Stomach smooth muscle (tissue), 2 donors: ENCODE measurements around the gene TRIM25.

Experiments used
- H3K27ac ChIP-seq: one replicate; pipeline ENCODE4 v1.7.0; 2013; ENCODE audit warnings: mild to moderate bottlenecking, low read length, inconsistent platforms
- H3K27me3 ChIP-seq, 2 donors: one replicate each; pipeline ENCODE4 v1.7.0; 2013; ENCODE audit warnings: low read length in 2 of 2; ENCODE audit not compliant: insufficient read depth in 2 of 2, control insufficient read depth in 1 of 2
- H3K36me3 ChIP-seq, 2 donors: one replicate each; pipeline ENCODE4 v1.7.0; 2013; ENCODE audit warnings: low read length in 2 of 2; ENCODE audit not compliant: control insufficient read depth in 2 of 2, insufficient read depth in 2 of 2
- H3K4me1 ChIP-seq: one replicate; pipeline ENCODE4 v1.7.0; 2013; ENCODE audit warnings: low read length; ENCODE audit not compliant: control insufficient read depth, insufficient read depth
- H3K4me3 ChIP-seq, 2 donors: one replicate each; pipeline ENCODE4 v1.7.0; 2013; ENCODE audit warnings: low read length in 2 of 2
- H3K9ac ChIP-seq, 2 donors: one replicate each; pipeline ENCODE4 v1.7.0; 2013; ENCODE audit warnings: low read length in 2 of 2, mild to moderate bottlenecking in 1 of 2
- H3K9me3 ChIP-seq, 2 donors: one replicate each; pipeline ENCODE4 v1.7.0; 2013; ENCODE audit warnings: low read length in 2 of 2; ENCODE audit not compliant: control insufficient read depth in 2 of 2
- donor health status: healthy.
- donor health status: Pancreatic carcinoma.

TRIM25 gene

GRCh38 chr17:56883616-56884015, 30.2 kb downstream of the TRIM25 start:
- Histone ChIP-seq H3K9ac (no peak overlapping the region), H3K4me1 (no peaks in the 10 kb centered on the region), H3K27ac (no peak overlapping the region), H3K9me3 (peaks cover 4 to 8% of the 10 kb centered on the region in 2 donors), H3K27me3 (no peaks in the 10 kb centered on the region), H3K36me3 (peaks cover 5 to 9% of the 10 kb centered on the region in 2 donors), H3K4me3 (no peak overlapping the region)

- H3K27ac ChIP-seq = no peak overlapping the region
- H3K36me3 ChIP-seq = peaks cover 0 to 3% of the 10 kb centered on the region in 2 donors
- H3K4me1 ChIP-seq = no peaks in the 10 kb centered on the region
- H3K9me3 ChIP-seq = no peaks in the 10 kb centered on the region
- no peaks in the 10 kb centered on the region for H3K27me3 ChIP-seq
- no peak overlapping the region for H3K9ac ChIP-seq
- H3K4me3 ChIP-seq = no peak overlapping the region
Observed at GRCh38 chr17:56881685-56882295, 32.1 kb downstream of the TRIM25 start.

- no peak overlapping the region for H3K4me3 ChIP-seq
- H3K9me3 ChIP-seq = no peaks in the 10 kb centered on the region
- no peaks in the 10 kb centered on the region for H3K4me1 ChIP-seq
- H3K27ac ChIP-seq = no peak overlapping the region
- H3K9ac ChIP-seq = no peak overlapping the region
- H3K36me3 ChIP-seq = no peaks in the 10 kb centered on the region
- no peaks in the 10 kb centered on the region for H3K27me3 ChIP-seq
Observed at GRCh38 chr17:56880571-56880970, 33.3 kb downstream of the TRIM25 start.

- Histone ChIP-seq H3K9ac (no peak overlapping the region), H3K36me3 (no peaks in the 10 kb centered on the region), H3K27ac (no peak overlapping the region), H3K9me3 (no peaks in the 10 kb centered on the region), H3K4me1 (no peaks in the 10 kb centered on the region), H3K27me3 (no peaks in the 10 kb centered on the region), H3K4me3 (no peak overlapping the region)
Observed at GRCh38 chr17:56880133-56880532, 33.7 kb downstream of the TRIM25 start.

- no peaks in the 10 kb centered on the region for H3K9me3 ChIP-seq
- H3K9ac ChIP-seq = no peak overlapping the region
- H3K4me3 ChIP-seq = no peak overlapping the region
- H3K36me3 ChIP-seq = no peaks in the 10 kb centered on the region
- no peaks in the 10 kb centered on the region for H3K27me3 ChIP-seq
- H3K27ac ChIP-seq = no peak overlapping the region
- H3K4me1 ChIP-seq = no peaks in the 10 kb centered on the region
Observed at GRCh38 chr17:56879280-56879679, 34.6 kb downstream of the TRIM25 start.

- no peaks in the 10 kb centered on the region for H3K36me3 ChIP-seq
- no peaks in the 10 kb centered on the region for H3K9me3 ChIP-seq
- no peaks in the 10 kb centered on the region for H3K4me1 ChIP-seq
- H3K4me3 ChIP-seq = no peak overlapping the region
- H3K27me3 ChIP-seq = no peaks in the 10 kb centered on the region
- no peak overlapping the region for H3K27ac ChIP-seq
- no peak overlapping the region for H3K9ac ChIP-seq
Observed at GRCh38 chr17:56876766-56877179, 37.1 kb downstream of the TRIM25 start.

- H3K27me3 ChIP-seq = no peaks in the 10 kb centered on the region
- no peak overlapping the region for H3K4me3 ChIP-seq
- H3K27ac ChIP-seq = no peak overlapping the region
- no peak overlapping the region for H3K9ac ChIP-seq
- no peaks in the 10 kb centered on the region for H3K9me3 ChIP-seq
- no peaks in the 10 kb centered on the region for H3K4me1 ChIP-seq
- no peaks in the 10 kb centered on the region for H3K36me3 ChIP-seq
Observed at GRCh38 chr17:56870081-56870651, 43.7 kb downstream of the TRIM25 start.

- Histone ChIP-seq H3K27me3 (no peaks in the 10 kb centered on the region), H3K9ac (no peak overlapping the region), H3K27ac (no peak overlapping the region), H3K4me3 (no peak overlapping the region), H3K9me3 (no peaks in the 10 kb centered on the region), H3K4me1 (no peaks in the 10 kb centered on the region), H3K36me3 (peaks cover 0 to 4% of the 10 kb centered on the region in 2 donors)
Observed at GRCh38 chr17:56868716-56869115, 45.1 kb downstream of the TRIM25 start.

- Histone ChIP-seq H3K36me3 (peaks cover 0 to 6% of the 10 kb centered on the region in 2 donors), H3K9me3 (no peaks in the 10 kb centered on the region), H3K4me1 (no peaks in the 10 kb centered on the region), H3K27ac (no peak overlapping the region), H3K27me3 (no peaks in the 10 kb centered on the region), H3K4me3 (no peak overlapping the region), H3K9ac (no peak overlapping the region)
Observed at GRCh38 chr17:56867948-56868376, 45.9 kb downstream of the TRIM25 start.

GRCh38 chr17:56866496-56866895, 47.4 kb downstream of the TRIM25 start:
- H3K4me3 ChIP-seq = no peak overlapping the region
- no peaks in the 10 kb centered on the region for H3K27me3 ChIP-seq
- no peak overlapping the region for H3K27ac ChIP-seq
- H3K9ac ChIP-seq = no peak overlapping the region
- no peaks in the 10 kb centered on the region for H3K4me1 ChIP-seq
- H3K9me3 ChIP-seq = no peaks in the 10 kb centered on the region
- peaks cover 6 to 15% of the 10 kb centered on the region in 2 donors for H3K36me3 ChIP-seq

- no peaks in the 10 kb centered on the region for H3K4me1 ChIP-seq
- no peak overlapping the region for H3K27ac ChIP-seq
- H3K4me3 ChIP-seq = no peak overlapping the region
- no peaks in the 10 kb centered on the region for H3K27me3 ChIP-seq
- no peak overlapping the region for H3K9ac ChIP-seq
- peaks cover 6 to 17% of the 10 kb centered on the region in 2 donors for H3K36me3 ChIP-seq
- no peaks in the 10 kb centered on the region for H3K9me3 ChIP-seq
Observed at GRCh38 chr17:56866076-56866475, 47.8 kb downstream of the TRIM25 start.
